Measurements from ENCODE around the gene RENBP. TPM values are rescaled to one million over a fixed set of nuclear protein-coding genes. Genes with fewer than 3 reads are reported as not detected.

RENBP gene
- total RNA-seq, 1 experiment from 2014 or later: 7.1 TPM

DNA sequence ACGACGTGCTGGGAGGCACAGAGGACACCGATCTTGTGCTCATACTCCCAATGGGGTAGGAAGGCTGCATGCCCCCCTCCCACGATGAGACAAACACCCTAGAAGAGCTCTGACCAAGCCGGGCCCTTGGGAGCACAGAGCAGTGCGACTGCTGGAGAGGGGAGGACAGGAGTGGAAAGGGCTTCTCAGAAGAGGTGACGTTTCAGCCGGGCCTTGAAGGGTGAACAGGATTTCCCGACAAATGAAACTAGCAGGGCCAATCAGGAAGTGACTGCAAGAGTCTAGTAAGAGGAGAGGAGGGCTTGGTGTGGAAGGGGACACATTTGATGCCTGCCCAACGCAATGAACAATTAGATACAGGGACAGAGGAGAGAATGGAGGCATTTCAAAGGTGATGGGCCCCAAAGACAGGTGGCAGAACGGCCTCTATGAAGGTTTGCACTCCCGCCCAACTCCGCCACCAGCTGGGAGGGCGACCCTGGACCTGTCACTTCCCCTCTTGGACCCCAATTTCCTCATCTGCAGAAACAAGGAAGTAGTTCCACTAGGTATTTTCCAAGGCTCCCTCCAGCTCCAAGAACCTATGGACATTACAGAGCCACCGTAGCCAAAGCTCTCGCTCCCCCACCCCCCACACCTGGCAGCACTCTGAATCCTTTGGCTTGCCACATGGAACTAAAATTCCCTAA lies 23.2 kb upstream of the RENBP start:
- H3K27ac Mint-ChIP-seq: peak overlapping the region; percentile 20 to 90 (median 38)
- no peak overlapping the region for H4K91ac ChIP-seq (ENCODE audit: insufficient read length, low read depth, low read length)
- H4K20me1 ChIP-seq (ENCODE audit: control insufficient read depth, insufficient read depth, insufficient read length): no peaks in the 10 kb centered on the region
- peak overlapping the region; percentile 100 for H3K4me3 Mint-ChIP-seq
- no peak overlapping the region for H2BK12ac ChIP-seq (ENCODE audit: insufficient read length, low read depth, low read length)
- no peak overlapping the region for H2BK5ac ChIP-seq (ENCODE audit: insufficient read length, low read length)
- no peak overlapping the region for H3K23ac ChIP-seq (ENCODE audit: insufficient read length, low read depth, low read length)
- H4K8ac ChIP-seq (replicated peaks; ENCODE audit: insufficient read length, low read depth, low read length): no peak overlapping the region
- peaks cover 50% of the 10 kb centered on the region; the same call in 1 of the 2 replicates for H3K79me2 ChIP-seq (ENCODE audit: insufficient read depth, low read length)
- no peak overlapping the region for H3K18ac ChIP-seq (ENCODE audit: insufficient read length, low read depth, low read length)
- H3K27me3 Mint-ChIP-seq (ENCODE audit: low read depth): no peaks in the 10 kb centered on the region
- H3K27me3 ChIP-seq (ENCODE audit: insufficient read depth, low read length): no peaks in the 10 kb centered on the region
- peaks cover 0 to 5% of the 10 kb centered on the region in 2 experiments; a peak in 2 of 5 replicates for H3K9me3 Mint-ChIP-seq
- H3K9me3 ChIP-seq (ENCODE audit: control insufficient read depth, low read depth, low read length): no peaks in the 10 kb centered on the region
- WGBS (ENCODE audit: extremely low coverage, insufficient read length, low lambda C conversion rate): no CpG with 5 or more reads among the region's 16 CpGs
- H3T11ph ChIP-seq (ENCODE audit: low read length): no peak overlapping the region
- no peak overlapping the region for H4K5ac ChIP-seq (ENCODE audit: insufficient read length, low read depth, low read length)
- no peak for DNase-seq
- H2AK5ac ChIP-seq (ENCODE audit: insufficient read length, low read length): no peak overlapping the region
- peaks cover 5% of the 10 kb centered on the region for H3K79me1 ChIP-seq (ENCODE audit: insufficient read depth, low read depth, low read length, poor library complexity, severe bottlenecking)
- peaks cover 13% of the 10 kb centered on the region for H3K23me2 ChIP-seq (ENCODE audit: insufficient read length, low read depth, low read length, poor library complexity, severe bottlenecking)
- H3K36me3 Mint-ChIP-seq (ENCODE audit: insufficient read depth in 1 of 3, low read depth in 3 of 3): peaks cover 22 to 48% (median 29%) of the 10 kb centered on the region in 3 experiments
- H3K4me1 Mint-ChIP-seq: peaks cover 29 to 38% of the 10 kb centered on the region in 2 experiments
- H3K56ac ChIP-seq (ENCODE audit: insufficient read length, low read depth, low read length): no peak overlapping the region
- no peak overlapping the region for H2AFZ ChIP-seq (ENCODE audit: low read length)
- H3K4ac ChIP-seq (ENCODE audit: low read depth, low read length): no peak overlapping the region
- peak overlapping the region; percentile 80 for H3K4me2 ChIP-seq (ENCODE audit: insufficient read depth, insufficient read length, low read length)
- H3K14ac ChIP-seq (ENCODE audit: insufficient read depth, low read length): no peak overlapping the region; the same call in 1 of the 2 replicates
- H2BK120ac ChIP-seq (ENCODE audit: low read depth, low read length, poor library complexity, severe bottlenecking): no peak overlapping the region
- H3K27ac ChIP-seq (ENCODE audit: insufficient read length, low read depth, low read length): no peak overlapping the region
- TF ChIP-seq, protein P1, sequence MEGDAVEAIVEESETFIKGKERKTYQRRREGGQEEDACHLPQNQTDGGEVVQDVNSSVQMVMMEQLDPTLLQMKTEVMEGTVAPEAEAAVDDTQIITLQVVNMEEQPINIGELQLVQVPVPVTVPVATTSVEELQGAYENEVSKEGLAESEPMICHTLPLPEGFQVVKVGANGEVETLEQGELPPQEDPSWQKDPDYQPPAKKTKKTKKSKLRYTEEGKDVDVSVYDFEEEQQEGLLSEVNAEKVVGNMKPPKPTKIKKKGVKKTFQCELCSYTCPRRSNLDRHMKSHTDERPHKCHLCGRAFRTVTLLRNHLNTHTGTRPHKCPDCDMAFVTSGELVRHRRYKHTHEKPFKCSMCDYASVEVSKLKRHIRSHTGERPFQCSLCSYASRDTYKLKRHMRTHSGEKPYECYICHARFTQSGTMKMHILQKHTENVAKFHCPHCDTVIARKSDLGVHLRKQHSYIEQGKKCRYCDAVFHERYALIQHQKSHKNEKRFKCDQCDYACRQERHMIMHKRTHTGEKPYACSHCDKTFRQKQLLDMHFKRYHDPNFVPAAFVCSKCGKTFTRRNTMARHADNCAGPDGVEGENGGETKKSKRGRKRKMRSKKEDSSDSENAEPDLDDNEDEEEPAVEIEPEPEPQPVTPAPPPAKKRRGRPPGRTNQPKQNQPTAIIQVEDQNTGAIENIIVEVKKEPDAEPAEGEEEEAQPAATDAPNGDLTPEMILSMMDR (conservative IDR thresholded peaks at IDR 0.05): no peak
- H3K9ac ChIP-seq (ENCODE audit: extremely low read depth, insufficient read length, low read length): no peak overlapping the region
- H2BK20ac ChIP-seq (ENCODE audit: low read depth, low read length, poor library complexity, severe bottlenecking): no peak overlapping the region
- no peak overlapping the region for H2BK15ac ChIP-seq (ENCODE audit: low read depth, low read length)
- peaks cover 4% of the 10 kb centered on the region; the same call in 1 of the 2 replicates for H3K4me1 ChIP-seq (ENCODE audit: insufficient read depth, low read length)
